HCT116 (cell line): ENCODE data around the gene SRA1.

Source experiments
- POLR2A ChIP-seq: IDR thresholded peaks from 2 replicates; pipeline ENCODE4 v1.7.0; 2011; ENCODE audit warnings: borderline replicate concordance; ENCODE audit not compliant: insufficient read depth, insufficient read length; ENCODE audit errors: extremely low read depth
- SP1 ChIP-seq: IDR thresholded peaks from 2 replicates; pipeline ENCODE4 v1.6.1; 2012; ENCODE audit warnings: low read depth

DNA sequence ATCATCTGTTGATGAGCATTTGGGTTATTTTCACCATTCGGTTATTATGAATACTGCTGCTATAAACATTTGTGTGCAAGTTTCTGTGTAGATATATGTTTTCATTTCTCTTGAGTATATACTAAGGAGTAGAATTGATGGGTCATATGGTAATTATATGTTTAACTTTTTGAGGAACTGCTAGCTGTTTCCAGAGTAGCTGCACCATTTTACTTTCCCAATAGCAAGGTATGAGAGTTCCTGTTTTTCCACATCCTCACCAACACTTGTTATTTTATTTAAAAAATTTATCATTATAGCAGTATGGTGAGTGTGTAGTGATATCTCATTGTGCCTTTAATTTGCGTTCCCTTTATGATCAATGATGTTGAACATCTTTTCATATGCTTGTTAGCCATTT is 46.5 kb upstream of the SRA1 start:
- TF ChIP-seq SP1 (no peak), POLR2A (no peak)
